Neural cell (in vitro differentiated cells): Measurements from ENCODE around the gene CLIC6. TPM values are rescaled to one million over a fixed set of nuclear protein-coding genes. Genes with fewer than 3 reads are reported as not detected.

Experiments used
- H2AFZ ChIP-seq: fragments of 200-600, 300-800 bp; sonication (generic), shearing (Covaris generic); 2 replicates; pipeline ENCODE4 v1.6.0; 2014; ENCODE audit warnings: low read depth, mild to moderate bottlenecking, antibody characterized with exemption, low read length, moderate library complexity
- H3F3A ChIP-seq: fragments of 200-600 bp; shearing (Covaris generic); 2 replicates; pipeline ENCODE4 v1.6.1; 2016; ENCODE audit warnings: mild to moderate bottlenecking, moderate library complexity, mixed read lengths, antibody characterized with exemption, low read length; ENCODE audit not compliant: insufficient read depth, poor library complexity, severe bottlenecking
- H3K27ac ChIP-seq: fragments of 200-600, 300-800 bp; sonication (generic), shearing (Covaris generic); 2 replicates; pipeline ENCODE4 v1.5.1; 2014; ENCODE audit warnings: mild to moderate bottlenecking, low read length, moderate library complexity
- H3K27me3 ChIP-seq: fragments of 300-800, 200-600 bp; sonication (generic), shearing (Covaris generic); 2 replicates; pipeline ENCODE4 v1.6.0; 2014; ENCODE audit warnings: mild to moderate bottlenecking, low read depth, low read length, moderate library complexity; ENCODE audit not compliant: insufficient read depth
- H3K36me3 ChIP-seq: fragments of 300-800, 200-600 bp; sonication (generic), shearing (Covaris generic); 2 replicates; pipeline ENCODE4 v1.5.1; 2014; ENCODE audit warnings: mild to moderate bottlenecking, antibody characterized with exemption, low read length, moderate library complexity; ENCODE audit not compliant: insufficient read depth
- H3K4me2 ChIP-seq: fragments of 300-800, 200-600 bp; sonication (generic), shearing (Covaris generic); 2 replicates; pipeline ENCODE4 v1.6.0; 2014; ENCODE audit warnings: mild to moderate bottlenecking, low read length
- H3K4me3 ChIP-seq: fragments of 300-800, 200-600 bp; sonication (generic), shearing (Covaris generic); 2 replicates; pipeline ENCODE4 v1.5.1; 2014; ENCODE audit warnings: mild to moderate bottlenecking, low read length, moderate library complexity
- H3K79me2 ChIP-seq: fragments of 200-600 bp; shearing (Covaris generic); replicated peaks from 2 replicates; pipeline ENCODE4 v1.6.0; 2014; ENCODE audit warnings: mild to moderate bottlenecking, low read length, moderate library complexity; ENCODE audit not compliant: insufficient read depth
- H3K9ac ChIP-seq: fragments of 300-800, 200-600 bp; sonication (generic), shearing (Covaris generic); 2 replicates; pipeline ENCODE4 v1.6.1; 2016; ENCODE audit warnings: mild to moderate bottlenecking, low read length, mixed read lengths
- H3K9me2 ChIP-seq: fragments of 200-600 bp; shearing (Covaris generic); 2 replicates; pipeline ENCODE4 v1.6.1; 2016; ENCODE audit warnings: mild to moderate bottlenecking, low read length, mixed read lengths; ENCODE audit not compliant: insufficient read depth
- H3K9me3 ChIP-seq: fragments of 200-600, 300-800 bp; sonication (generic), shearing (Covaris generic); 2 replicates; pipeline ENCODE4 v1.6.1; 2016; ENCODE audit warnings: mild to moderate bottlenecking, mixed run types, low read length, moderate library complexity, mixed read lengths
- H4K20me1 ChIP-seq: fragments of 200-600 bp; shearing (Covaris generic); 2 replicates; pipeline ENCODE4 v1.6.1; 2016; ENCODE audit warnings: mild to moderate bottlenecking, mixed run types; ENCODE audit not compliant: insufficient read depth
- CTCF ChIP-seq: fragments of 450-650 bp; IDR thresholded peaks from 2 replicates; pipeline ENCODE4 v1.5.1; 2014; ENCODE audit warnings: antibody characterized with exemption, mild to moderate bottlenecking, moderate library complexity; ENCODE audit not compliant: poor library complexity, severe bottlenecking
- EP300 ChIP-seq: fragments of 450-650 bp; conservative IDR thresholded peaks from 2 replicates; pipeline ENCODE4 v1.6.1; 2014; ENCODE audit warnings: antibody characterized with exemption, mild to moderate bottlenecking, moderate library complexity; ENCODE audit not compliant: poor library complexity, severe bottlenecking
- EZH2 ChIP-seq: fragments of 200-600, 300-800 bp; shearing (Covaris generic), sonication (generic); IDR thresholded peaks from 2 replicates; pipeline ENCODE4 v1.6.1; 2014; ENCODE audit warnings: antibody characterized with exemption, low read length, borderline replicate concordance, mild to moderate bottlenecking; ENCODE audit not compliant: insufficient read depth, poor library complexity, severe bottlenecking
- MXI1 ChIP-seq: fragments of 450-650 bp; conservative IDR thresholded peaks from 2 replicates; pipeline ENCODE4 v1.6.1; 2014; ENCODE audit warnings: antibody characterized with exemption, mild to moderate bottlenecking; ENCODE audit not compliant: poor library complexity, severe bottlenecking
- POLR2AphosphoS5 ChIP-seq: IDR thresholded peaks from 2 replicates; pipeline ENCODE4 v1.6.1; 2012
- RAD21 ChIP-seq: fragments of 450-650 bp; conservative IDR thresholded peaks from 2 replicates; pipeline ENCODE4 v1.6.1; 2014; ENCODE audit warnings: antibody characterized with exemption, mild to moderate bottlenecking, moderate library complexity
- SMC3 ChIP-seq: fragments of 450-650 bp; conservative IDR thresholded peaks from 2 replicates; pipeline ENCODE4 v1.6.1; 2014; ENCODE audit warnings: antibody characterized with exemption, mild to moderate bottlenecking, moderate library complexity; ENCODE audit not compliant: poor library complexity
- TAF1 ChIP-seq: IDR thresholded peaks from 2 replicates; pipeline ENCODE4 v1.6.1; 2012; ENCODE audit warnings: low read depth
- polyA plus RNA-seq: library from polyadenylated mRNA; depleted of rRNA; stranded (reverse); fragments of >200 nt; gene quantifications from 2 replicates; pipeline ENCODE4 v1.2.3, GENCODE V29; 2014
- TF ChIP-seq, protein P1 (sequence below): IDR thresholded peaks from 2 replicates; pipeline ENCODE4 v1.6.1; 2012; ENCODE audit warnings: borderline replicate concordance

Gene CLIC6
- polyA plus RNA-seq, 1 donor from 2014 or later, result 0.32 TPM

GRCh38 chr21:34639250-34639649 is 29.5 kb upstream of the CLIC6 start:
- Histone ChIP-seq H3K79me2 (no peaks in the 10 kb centered on the region), H3K4me3 (no peak overlapping the region), H3K9me3 (no peaks in the 10 kb centered on the region), H3K4me2 (no peak overlapping the region), H3K27me3 (no peaks in the 10 kb centered on the region), H3K27ac (no peak overlapping the region), H3K9me2 (no peaks in the 10 kb centered on the region), H2AFZ (no peak overlapping the region), H4K20me1 (no peaks in the 10 kb centered on the region), H3K9ac (no peak overlapping the region), H3F3A (no peaks in the 10 kb centered on the region), H3K36me3 (no peaks in the 10 kb centered on the region)
- TF ChIP-seq EZH2 (no peak), SMC3 (no peak), POLR2AphosphoS5 (no peak), TAF1 (no peak), MXI1 (no peak), EP300 (no peak), CTCF (no peak)
- TF ChIP-seq, protein P1, sequence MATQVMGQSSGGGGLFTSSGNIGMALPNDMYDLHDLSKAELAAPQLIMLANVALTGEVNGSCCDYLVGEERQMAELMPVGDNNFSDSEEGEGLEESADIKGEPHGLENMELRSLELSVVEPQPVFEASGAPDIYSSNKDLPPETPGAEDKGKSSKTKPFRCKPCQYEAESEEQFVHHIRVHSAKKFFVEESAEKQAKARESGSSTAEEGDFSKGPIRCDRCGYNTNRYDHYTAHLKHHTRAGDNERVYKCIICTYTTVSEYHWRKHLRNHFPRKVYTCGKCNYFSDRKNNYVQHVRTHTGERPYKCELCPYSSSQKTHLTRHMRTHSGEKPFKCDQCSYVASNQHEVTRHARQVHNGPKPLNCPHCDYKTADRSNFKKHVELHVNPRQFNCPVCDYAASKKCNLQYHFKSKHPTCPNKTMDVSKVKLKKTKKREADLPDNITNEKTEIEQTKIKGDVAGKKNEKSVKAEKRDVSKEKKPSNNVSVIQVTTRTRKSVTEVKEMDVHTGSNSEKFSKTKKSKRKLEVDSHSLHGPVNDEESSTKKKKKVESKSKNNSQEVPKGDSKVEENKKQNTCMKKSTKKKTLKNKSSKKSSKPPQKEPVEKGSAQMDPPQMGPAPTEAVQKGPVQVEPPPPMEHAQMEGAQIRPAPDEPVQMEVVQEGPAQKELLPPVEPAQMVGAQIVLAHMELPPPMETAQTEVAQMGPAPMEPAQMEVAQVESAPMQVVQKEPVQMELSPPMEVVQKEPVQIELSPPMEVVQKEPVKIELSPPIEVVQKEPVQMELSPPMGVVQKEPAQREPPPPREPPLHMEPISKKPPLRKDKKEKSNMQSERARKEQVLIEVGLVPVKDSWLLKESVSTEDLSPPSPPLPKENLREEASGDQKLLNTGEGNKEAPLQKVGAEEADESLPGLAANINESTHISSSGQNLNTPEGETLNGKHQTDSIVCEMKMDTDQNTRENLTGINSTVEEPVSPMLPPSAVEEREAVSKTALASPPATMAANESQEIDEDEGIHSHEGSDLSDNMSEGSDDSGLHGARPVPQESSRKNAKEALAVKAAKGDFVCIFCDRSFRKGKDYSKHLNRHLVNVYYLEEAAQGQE, result no peak

DNA sequence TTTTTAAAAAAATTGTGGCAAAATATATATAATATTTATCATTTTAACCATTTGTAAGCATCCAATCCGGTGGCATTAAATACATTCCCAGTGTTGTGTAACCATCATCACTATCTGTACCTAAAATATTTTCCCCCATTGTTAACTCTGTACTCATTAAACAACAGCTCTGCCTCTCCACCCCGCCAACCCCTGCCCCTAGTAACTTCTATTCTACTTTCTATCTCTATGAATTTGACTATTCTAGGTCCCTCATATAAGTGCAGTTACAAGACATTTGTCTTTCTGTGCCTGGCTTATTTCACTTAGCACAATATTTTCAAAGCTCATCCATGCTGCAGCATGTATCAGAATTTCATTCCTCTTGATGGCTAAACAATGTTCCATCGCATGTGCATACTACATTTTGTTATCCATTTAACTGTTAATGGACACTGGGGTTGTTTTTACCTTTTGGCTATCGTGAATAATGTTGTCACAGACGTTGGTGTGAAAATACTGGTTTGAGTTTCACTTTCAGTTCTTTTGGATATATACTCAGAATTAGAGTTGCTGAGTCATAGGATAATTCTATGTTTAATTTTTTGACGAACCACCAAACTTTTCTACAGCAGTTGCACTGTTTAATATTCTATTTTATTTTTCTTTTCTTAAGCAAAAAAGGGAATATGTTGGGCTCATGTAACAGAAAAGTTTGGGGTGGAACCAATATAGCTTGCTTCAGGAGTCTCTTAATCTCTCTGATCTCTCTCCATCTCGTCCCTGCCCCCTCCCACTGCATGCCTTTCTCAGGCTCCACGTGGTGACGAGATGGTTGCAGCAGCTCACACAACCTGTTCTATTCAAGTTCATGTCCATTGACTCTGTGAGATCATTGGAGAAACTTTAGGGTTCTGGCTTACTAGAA is 28.7 kb upstream of the CLIC6 start:
- Histone ChIP-seq H3K36me3 (no peaks in the 10 kb centered on the region), H3K79me2 (no peaks in the 10 kb centered on the region), H4K20me1 (no peaks in the 10 kb centered on the region), H3K27ac (no peak overlapping the region), H3K4me2 (no peak overlapping the region), H3K9me2 (no peaks in the 10 kb centered on the region), H3K4me3 (no peak overlapping the region), H2AFZ (no peak overlapping the region), H3K9ac (no peak overlapping the region), H3F3A (no peaks in the 10 kb centered on the region), H3K9me3 (no peaks in the 10 kb centered on the region), H3K27me3 (no peaks in the 10 kb centered on the region)
- TF ChIP-seq SMC3, result no peak
- TF ChIP-seq, protein P1, result no peak
- TF ChIP-seq MXI1, result no peak
- no peak for TF ChIP-seq EZH2
- no peak for TF ChIP-seq RAD21
- no peak for TF ChIP-seq EP300
